ENCODE data around the gene SNU13. TPM values are rescaled to one million over a fixed set of nuclear protein-coding genes. Genes with fewer than 3 reads are reported as not detected.

Gene SNU13
- polyA plus RNA-seq, 1 donor from 2014 or later = 192 TPM

GRCh38 chr22:41683052-41683451, 5.6 kb downstream of the SNU13 start:
- H3K4me2 ChIP-seq (ENCODE audit: low read length) = no peak overlapping the region
- TF ChIP-seq POLR2AphosphoS5 (IDR thresholded peaks at IDR 0.05) (no peak), SMC3 (conservative IDR thresholded peaks at IDR 0.05; ENCODE audit: poor library complexity) (no peak), MXI1 (conservative IDR thresholded peaks at IDR 0.05; ENCODE audit: poor library complexity, severe bottlenecking) (no peak), EP300 (conservative IDR thresholded peaks at IDR 0.05; ENCODE audit: poor library complexity, severe bottlenecking) (no peak), TAF1 (IDR thresholded peaks at IDR 0.05; ENCODE audit: low read depth) (no peak), RAD21 (conservative IDR thresholded peaks at IDR 0.05) (no peak), EZH2 (IDR thresholded peaks at IDR 0.05; ENCODE audit: borderline replicate concordance, insufficient read depth, low read length, poor library complexity, severe bottlenecking) (no peak)
- TF ChIP-seq, protein P1, sequence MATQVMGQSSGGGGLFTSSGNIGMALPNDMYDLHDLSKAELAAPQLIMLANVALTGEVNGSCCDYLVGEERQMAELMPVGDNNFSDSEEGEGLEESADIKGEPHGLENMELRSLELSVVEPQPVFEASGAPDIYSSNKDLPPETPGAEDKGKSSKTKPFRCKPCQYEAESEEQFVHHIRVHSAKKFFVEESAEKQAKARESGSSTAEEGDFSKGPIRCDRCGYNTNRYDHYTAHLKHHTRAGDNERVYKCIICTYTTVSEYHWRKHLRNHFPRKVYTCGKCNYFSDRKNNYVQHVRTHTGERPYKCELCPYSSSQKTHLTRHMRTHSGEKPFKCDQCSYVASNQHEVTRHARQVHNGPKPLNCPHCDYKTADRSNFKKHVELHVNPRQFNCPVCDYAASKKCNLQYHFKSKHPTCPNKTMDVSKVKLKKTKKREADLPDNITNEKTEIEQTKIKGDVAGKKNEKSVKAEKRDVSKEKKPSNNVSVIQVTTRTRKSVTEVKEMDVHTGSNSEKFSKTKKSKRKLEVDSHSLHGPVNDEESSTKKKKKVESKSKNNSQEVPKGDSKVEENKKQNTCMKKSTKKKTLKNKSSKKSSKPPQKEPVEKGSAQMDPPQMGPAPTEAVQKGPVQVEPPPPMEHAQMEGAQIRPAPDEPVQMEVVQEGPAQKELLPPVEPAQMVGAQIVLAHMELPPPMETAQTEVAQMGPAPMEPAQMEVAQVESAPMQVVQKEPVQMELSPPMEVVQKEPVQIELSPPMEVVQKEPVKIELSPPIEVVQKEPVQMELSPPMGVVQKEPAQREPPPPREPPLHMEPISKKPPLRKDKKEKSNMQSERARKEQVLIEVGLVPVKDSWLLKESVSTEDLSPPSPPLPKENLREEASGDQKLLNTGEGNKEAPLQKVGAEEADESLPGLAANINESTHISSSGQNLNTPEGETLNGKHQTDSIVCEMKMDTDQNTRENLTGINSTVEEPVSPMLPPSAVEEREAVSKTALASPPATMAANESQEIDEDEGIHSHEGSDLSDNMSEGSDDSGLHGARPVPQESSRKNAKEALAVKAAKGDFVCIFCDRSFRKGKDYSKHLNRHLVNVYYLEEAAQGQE (IDR thresholded peaks at IDR 0.05; ENCODE audit: borderline replicate concordance) = no peak
- TF ChIP-seq, protein P2, sequence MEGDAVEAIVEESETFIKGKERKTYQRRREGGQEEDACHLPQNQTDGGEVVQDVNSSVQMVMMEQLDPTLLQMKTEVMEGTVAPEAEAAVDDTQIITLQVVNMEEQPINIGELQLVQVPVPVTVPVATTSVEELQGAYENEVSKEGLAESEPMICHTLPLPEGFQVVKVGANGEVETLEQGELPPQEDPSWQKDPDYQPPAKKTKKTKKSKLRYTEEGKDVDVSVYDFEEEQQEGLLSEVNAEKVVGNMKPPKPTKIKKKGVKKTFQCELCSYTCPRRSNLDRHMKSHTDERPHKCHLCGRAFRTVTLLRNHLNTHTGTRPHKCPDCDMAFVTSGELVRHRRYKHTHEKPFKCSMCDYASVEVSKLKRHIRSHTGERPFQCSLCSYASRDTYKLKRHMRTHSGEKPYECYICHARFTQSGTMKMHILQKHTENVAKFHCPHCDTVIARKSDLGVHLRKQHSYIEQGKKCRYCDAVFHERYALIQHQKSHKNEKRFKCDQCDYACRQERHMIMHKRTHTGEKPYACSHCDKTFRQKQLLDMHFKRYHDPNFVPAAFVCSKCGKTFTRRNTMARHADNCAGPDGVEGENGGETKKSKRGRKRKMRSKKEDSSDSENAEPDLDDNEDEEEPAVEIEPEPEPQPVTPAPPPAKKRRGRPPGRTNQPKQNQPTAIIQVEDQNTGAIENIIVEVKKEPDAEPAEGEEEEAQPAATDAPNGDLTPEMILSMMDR (IDR thresholded peaks at IDR 0.05; ENCODE audit: poor library complexity, severe bottlenecking) = no peak
- H3K9ac ChIP-seq (ENCODE audit: low read length) = peak overlapping the region; percentile 76

DNA sequence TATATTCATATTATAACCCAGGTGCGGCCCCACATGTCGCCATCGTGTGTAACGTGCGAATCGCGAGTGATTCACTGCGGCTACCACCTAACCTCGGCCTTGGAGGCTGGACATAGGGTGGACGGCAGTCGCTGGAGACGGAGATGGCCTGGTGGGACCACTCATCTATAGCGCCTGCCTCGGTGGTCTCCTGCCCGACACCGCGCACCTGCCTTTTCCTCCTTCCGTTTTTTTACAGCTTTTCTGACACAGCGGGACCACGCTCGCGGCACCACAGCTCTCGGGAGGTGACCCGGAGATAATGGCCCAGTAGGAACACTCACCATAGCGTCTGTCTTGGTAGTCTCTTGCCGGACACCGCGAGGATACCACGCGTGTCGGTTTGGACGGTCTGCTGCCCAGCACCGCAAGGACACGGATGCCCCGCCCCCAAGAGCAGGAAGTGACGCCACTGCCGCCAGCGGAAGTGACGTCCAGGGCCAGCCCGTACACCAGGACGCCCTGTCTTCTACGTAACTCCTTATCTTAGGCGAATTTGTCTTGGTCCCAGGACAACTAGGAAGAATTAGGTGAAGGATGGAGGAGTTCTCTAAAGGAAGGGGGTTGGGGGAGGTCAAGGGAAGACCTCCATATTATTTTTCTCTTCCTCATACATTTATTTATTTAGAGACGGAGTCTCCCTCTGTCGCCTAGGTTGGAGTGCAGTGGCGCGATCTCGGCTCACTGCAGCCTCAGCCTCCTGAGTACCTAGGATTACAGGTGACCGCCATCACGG, 6.4 kb downstream of the SNU13 start:
- no peaks in the 10 kb centered on the region for H4K20me1 ChIP-seq (ENCODE audit: insufficient read depth)
- H3K4me2 ChIP-seq (ENCODE audit: low read length) = no peak overlapping the region
- H3K27me3 ChIP-seq (ENCODE audit: insufficient read depth, low read depth, low read length) = no peaks in the 10 kb centered on the region
- H3K79me2 ChIP-seq (replicated peaks; ENCODE audit: insufficient read depth, low read length) = peaks cover 25% of the 10 kb centered on the region
- no peaks in the 10 kb centered on the region for H3K36me3 ChIP-seq (ENCODE audit: insufficient read depth, low read length)
- peak overlapping the region; percentile 45 for H2AFZ ChIP-seq (ENCODE audit: low read depth, low read length)
- peak overlapping the region; percentile 79 for H3K4me3 ChIP-seq (ENCODE audit: low read length)
- H3K9me3 ChIP-seq (ENCODE audit: low read length) = no peaks in the 10 kb centered on the region
- no peaks in the 10 kb centered on the region for H3F3A ChIP-seq (ENCODE audit: insufficient read depth, low read length, poor library complexity, severe bottlenecking)
- TF ChIP-seq RAD21 (conservative IDR thresholded peaks at IDR 0.05) = no peak
- TF ChIP-seq SMC3 (conservative IDR thresholded peaks at IDR 0.05; ENCODE audit: poor library complexity) = peak; percentile 14
- TF ChIP-seq EP300 (conservative IDR thresholded peaks at IDR 0.05; ENCODE audit: poor library complexity, severe bottlenecking) = no peak
- peak; percentile 98 for TF ChIP-seq POLR2AphosphoS5 (IDR thresholded peaks at IDR 0.05)
- TF ChIP-seq EZH2 (IDR thresholded peaks at IDR 0.05; ENCODE audit: borderline replicate concordance, insufficient read depth, low read length, poor library complexity, severe bottlenecking) = no peak
- TF ChIP-seq MXI1 (conservative IDR thresholded peaks at IDR 0.05; ENCODE audit: poor library complexity, severe bottlenecking) = peak; percentile 90
- peak; percentile 54 for TF ChIP-seq TAF1 (IDR thresholded peaks at IDR 0.05; ENCODE audit: low read depth)
- H3K9ac ChIP-seq (ENCODE audit: low read length) = peak overlapping the region; percentile 76
- peak overlapping the region; percentile 89 for H3K27ac ChIP-seq (ENCODE audit: low read length)
- no peaks in the 10 kb centered on the region for H3K9me2 ChIP-seq (ENCODE audit: insufficient read depth, low read length)

More at GRCh38 chr22:41683052-41683451, 5.6 kb downstream of the SNU13 start:
- peak overlapping the region; percentile 89 for H3K27ac ChIP-seq (ENCODE audit: low read length)
- H3K9me2 ChIP-seq (ENCODE audit: insufficient read depth, low read length) = no peaks in the 10 kb centered on the region
- H3K9me3 ChIP-seq (ENCODE audit: low read length) = no peaks in the 10 kb centered on the region
- H3F3A ChIP-seq (ENCODE audit: insufficient read depth, low read length, poor library complexity, severe bottlenecking) = no peaks in the 10 kb centered on the region
- H3K79me2 ChIP-seq (replicated peaks; ENCODE audit: insufficient read depth, low read length) = peaks cover 31% of the 10 kb centered on the region
- no peaks in the 10 kb centered on the region for H3K36me3 ChIP-seq (ENCODE audit: insufficient read depth, low read length)
- no peaks in the 10 kb centered on the region for H4K20me1 ChIP-seq (ENCODE audit: insufficient read depth)
- H3K27me3 ChIP-seq (ENCODE audit: insufficient read depth, low read depth, low read length) = no peaks in the 10 kb centered on the region
- no peak overlapping the region for H2AFZ ChIP-seq (ENCODE audit: low read depth, low read length)
- H3K4me3 ChIP-seq (ENCODE audit: low read length) = peak overlapping the region; percentile 79

All from neural cell (in vitro differentiated cells).